ENCODE results near the gene TMEM255B.
"Not testable (repeated sequence)": the region's sequence is repeated elsewhere in the genome, so short reads cannot be mapped to it uniquely, and the experiment has no call there.

Gene TMEM255B

DNA sequence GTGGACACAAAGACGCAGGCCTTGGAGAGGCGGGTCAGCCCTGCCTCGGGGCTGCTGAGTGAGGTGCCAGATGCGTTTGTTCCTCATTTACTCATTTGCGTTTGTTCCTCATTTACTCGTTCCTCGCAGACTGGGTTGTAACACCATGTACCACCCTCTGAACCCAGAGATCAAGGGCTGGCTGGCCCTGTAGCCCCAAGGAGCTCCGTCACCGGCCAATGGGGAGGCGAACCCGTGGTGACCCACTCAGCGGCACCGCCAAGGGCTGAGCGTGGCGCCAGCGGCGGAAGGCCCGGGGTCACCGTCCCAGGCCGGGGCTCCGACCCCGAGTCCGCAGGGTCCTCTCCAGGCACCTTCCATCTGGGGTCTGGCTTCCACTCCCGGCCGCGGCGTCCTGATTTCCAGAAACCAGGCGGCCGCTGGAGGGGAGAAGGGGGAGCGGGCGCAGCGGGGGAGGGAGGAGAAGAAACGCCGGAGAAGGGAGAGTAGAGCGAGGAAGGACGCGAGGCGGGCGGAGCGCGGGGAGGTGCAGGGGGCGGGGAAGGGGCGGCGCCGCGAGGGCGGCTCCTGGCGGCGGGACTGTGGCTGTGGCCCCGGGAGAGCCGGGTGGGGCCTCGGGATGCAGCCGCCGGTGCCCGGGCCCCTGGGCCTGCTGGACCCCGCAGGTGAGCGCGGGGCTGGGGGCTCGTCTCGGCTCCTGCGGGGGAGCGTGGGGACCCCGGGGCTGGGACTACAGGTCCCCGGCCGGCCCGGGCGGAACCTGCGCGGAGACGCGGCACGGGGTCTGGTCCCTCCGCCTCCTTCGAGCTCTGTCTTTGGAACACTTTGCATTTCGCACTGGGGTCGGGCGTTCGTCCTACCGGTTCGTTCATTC is at the start of gene TMEM255B:
TSS of gene TMEM255B (plus strand) at position 576 of the 874 bp plus-strand sequence. CDS start at position 620, 44 bp downstream.
- peak; percentile 98 for DNase-seq (ENCODE audit: low spot score)

DNA sequence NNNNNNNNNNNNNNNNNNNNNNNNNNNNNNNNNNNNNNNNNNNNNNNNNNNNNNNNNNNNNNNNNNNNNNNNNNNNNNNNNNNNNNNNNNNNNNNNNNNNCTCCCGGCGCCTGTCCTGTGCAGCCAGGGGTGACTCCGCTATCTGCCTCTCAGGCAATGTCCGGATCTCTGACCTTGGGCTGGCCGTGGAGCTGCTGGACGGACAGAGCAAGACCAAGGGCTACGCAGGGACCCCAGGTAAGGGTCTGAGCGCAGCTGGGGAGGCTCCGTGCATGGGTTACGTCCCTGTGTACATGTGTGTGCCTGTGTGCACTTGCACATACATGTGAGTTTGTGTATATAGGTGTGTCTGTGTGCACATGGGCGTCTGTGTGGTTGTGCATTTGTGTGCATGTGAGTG is 36.1 kb upstream of the TMEM255B start:
- no peak for DNase-seq (ENCODE audit: low spot score)

DNA sequence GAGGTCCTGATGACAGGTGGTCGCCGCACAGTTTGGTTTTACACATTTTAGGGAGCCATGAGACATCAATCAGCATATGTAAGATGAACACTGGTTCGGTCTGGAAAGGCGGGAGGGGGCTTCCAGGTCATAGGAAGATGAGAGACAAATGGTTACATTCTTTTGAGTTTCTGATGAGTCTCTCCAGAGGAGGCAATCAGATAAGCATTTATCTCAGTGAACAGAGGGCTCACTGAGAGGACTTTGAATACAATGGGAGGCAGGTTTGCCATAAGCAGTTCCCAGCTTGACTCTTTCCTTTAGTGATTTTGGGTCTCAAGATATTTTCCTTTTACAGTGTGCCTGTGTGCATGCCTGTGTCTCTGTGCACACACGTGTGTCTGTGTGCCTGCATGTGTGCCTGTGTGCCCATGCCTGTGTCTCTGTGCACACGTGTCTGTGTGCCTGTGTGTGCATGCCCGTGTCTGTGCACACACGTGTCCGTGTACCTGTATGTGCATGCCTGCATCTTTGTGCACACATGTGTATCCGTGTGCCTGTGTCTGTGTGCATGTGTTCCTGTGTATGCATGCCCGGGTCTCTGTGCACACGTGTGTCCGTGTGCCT is 35.5 kb upstream of the TMEM255B start:
- no peak for DNase-seq (ENCODE audit: low spot score)

DNA sequence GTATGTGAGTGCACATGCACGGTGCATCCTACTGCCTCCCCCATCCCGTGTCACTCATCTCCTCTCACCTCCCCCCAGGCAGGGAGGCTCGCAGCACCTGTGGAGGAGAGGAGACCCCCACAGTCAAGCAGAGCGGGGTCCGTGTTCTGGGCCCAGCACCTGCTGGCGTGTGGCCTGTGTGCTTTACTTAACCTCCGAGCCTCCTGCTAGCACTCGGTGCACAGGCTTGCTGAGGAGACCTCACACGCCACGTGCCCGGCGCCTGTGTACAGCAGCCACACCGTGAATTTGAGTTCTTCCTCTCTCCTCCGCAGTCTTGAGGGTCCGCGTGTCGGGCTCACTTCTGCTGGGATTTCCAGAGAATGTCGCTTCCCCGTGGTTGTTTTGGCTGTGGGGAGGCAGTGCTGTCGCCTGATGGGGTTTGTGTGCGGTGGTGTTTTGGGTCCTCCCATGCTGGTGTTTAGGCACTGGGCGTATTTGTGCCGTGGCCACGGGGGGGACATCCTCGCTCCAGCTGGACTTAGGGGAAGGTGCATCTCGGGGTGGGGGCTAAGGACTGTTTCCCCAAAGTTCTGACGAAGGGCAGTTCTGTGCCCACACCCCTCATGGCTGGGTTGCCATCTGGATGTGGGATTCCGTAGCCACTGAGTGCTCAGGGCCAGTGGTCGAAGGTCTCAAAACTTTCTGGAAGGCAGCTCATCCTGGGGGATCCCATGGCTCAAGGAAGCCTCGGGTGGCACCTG is 34.8 kb upstream of the TMEM255B start:
- no peak for DNase-seq (ENCODE audit: low spot score)

DNA sequence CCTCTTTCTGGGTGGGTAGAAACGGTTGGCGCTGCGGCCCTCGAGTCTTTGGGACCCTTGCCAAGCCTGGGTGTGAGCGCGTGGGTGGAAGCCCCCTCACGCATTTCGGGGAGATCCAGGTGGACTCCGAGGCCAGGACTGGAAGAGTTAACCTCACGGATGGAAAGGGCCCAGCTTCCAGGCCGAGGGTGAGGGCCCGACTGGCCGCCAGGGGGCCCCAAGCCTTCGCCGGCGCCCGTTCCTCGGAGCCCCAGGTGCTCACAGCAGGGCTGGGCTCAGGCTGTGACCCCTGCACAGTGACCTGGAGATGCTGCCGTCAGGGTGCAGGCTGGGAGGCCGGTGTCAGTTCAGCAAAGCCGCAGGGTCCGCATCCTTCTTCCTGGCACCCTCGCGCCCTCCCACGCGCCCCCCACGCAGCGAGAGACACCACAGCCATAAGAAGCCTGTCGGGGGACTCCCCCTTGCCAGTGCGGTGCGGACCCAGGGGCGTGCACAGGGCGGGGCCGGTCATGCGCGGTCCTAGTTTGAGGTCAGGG is 34.2 kb upstream of the TMEM255B start:
- peak; percentile 79 for DNase-seq (ENCODE audit: low spot score)

DNA sequence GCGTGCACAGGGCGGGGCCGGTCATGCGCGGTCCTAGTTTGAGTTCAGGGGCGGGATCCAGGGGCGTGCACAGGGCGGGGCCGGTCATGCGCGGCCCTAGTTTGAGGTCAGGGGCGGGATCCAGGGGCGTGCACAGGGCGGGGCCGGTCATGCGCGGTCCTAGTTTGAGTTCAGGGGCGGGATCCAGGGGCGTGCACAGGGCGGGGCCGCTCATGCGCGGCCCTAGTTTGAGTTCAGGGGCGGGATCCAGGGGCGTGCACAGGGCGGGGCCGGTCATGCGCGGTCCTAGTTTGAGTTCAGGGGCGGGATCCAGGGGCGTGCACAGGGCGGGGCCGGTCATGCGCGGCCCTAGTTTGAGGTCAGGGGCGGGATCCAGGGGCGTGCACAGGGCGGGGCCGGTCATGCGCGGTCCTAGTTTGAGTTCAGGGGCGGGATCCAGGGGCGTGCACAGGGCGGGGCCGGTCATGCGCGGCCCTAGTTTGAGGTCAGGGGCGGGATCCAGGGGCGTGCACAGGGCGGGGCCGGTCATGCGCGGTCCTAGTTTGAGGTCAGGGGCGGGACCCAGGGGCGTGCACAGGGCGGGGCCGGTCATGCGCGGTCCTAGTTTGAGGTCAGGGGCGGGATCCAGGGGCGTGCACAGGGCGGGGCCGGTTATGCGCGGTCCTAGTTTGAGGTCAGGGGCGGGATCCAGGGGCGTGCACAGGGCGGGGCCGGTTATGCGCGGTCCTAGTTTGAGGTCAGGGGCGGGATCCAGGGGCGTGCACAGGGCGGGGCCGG is 33.5 kb upstream of the TMEM255B start:
- not testable (repeated sequence) for DNase-seq (ENCODE audit: low spot score)

DNA sequence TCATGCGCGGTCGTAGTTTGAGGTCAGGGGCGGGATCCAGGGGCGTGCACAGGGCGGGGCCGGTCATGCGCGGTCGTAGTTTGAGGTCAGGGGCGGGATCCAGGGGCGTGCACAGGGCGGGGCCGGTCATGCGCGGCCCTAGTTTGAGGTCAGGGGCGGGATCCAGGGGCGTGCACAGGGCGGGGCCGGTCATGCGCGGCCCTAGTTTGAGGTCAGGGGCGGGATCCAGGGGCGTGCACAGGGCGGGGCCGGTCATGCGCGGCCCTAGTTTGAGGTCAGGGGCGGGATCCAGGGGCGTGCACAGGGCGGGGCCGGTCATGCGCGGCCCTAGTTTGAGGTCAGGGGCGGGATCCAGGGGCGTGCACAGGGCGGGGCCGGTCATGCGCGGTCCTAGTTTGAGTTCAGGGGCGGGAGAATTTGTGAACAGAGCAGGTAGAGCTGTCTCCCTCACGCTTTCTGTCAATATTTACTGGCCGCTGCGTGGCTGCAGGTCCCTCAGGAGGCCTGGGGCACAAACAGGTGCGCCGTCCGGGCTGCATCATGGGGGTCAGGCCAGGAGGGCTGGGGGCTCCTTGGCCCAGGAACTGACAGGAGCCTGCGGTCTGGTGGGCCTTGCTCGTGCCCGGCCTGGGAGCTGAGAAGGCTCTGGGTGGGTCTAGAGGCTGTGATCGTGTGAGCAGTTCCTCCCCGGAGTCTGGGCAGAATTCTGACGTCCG is 32.8 kb upstream of the TMEM255B start:
- DNase-seq (ENCODE audit: low spot score), result not testable (repeated sequence)

DNA sequence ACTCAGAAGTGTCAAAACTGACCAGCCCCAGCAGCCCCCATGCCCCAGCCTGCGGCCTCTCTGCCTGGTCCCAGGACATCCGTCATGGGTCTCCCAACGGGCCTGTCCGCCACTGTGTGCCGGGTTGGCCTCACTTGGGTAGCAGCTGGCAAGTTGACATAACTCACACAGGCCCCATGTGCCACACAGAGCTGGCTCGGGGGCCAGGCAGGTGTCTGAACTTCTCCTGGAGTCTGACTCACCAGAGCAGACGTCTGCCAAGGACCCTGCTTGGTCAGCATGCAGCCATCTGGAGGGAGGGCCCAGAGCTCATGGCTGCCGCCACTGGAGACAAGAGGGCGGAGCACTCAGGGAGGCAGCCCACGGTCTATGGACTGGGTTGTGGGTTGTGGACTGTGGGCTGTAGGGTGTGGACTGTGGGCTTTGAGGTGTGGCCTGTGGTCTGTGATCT is 32.0 kb upstream of the TMEM255B start:
- DNase-seq (ENCODE audit: low spot score), result no peak

DNA sequence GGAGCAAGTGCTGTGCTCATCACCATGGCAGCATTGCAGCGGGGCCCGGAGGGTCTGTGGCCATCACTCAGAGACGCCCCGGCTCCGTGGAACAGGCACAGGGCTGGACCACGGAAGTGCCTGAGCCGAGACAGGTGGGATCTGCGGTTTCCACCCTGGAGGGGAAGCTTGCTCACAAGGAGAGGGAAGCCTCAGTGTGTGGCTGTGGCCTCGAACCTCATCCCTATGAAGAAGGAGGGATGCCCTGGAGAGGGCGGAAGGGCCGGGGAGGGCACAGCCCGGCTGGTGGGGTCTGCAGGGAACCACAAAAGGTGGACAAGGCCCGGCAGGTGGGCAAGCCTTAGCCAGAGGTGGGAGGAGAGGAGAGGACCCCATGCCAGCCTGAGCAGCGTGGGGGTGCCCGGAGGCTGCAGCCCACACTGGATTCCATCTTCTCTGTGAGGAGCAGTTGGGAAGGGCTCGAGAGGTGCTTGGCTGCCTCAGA is 30.4 kb upstream of the TMEM255B start:
- no peak for DNase-seq (ENCODE audit: low spot score)

DNA sequence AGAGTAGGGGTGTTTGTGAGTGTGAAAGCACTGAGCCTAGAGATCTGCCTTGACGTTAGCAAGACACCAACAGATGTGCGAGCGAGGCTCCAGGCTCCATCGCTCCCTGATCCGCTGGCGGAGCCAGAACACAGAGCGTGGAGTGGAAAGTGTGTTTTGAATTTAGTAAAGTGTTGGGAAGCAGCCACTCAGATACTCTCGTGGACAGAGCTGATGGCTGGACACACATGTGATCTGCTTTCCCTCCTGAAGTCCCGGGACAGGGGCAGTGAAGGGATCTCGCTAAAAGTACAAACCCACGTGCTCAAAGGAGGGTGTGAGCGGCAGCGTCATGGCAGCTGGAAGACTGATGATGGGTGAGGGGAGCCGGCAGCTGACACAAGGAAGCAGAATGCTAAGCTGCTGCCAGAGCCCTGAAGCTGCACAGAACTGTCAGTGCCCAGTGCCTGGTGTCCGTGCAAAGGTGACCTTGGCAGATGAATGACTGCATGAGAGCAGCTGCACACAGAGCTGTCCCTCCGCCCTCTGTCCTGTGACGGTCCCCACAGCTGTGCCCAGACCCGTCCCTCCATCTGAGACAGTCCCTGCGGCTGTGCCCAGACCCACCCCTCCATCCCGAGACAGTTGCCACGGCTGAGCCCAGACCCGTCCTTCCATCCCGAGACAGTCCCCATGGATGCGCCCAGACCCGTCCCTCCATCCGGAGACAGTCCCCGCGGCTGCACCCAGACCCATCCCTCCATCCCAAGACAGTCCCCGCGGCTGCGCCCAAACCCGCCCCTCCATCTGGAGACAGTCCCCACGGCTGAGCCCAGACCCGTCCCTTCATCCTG is 29.6 kb upstream of the TMEM255B start:
- DNase-seq (ENCODE audit: low spot score), result peak; percentile 68

DNA sequence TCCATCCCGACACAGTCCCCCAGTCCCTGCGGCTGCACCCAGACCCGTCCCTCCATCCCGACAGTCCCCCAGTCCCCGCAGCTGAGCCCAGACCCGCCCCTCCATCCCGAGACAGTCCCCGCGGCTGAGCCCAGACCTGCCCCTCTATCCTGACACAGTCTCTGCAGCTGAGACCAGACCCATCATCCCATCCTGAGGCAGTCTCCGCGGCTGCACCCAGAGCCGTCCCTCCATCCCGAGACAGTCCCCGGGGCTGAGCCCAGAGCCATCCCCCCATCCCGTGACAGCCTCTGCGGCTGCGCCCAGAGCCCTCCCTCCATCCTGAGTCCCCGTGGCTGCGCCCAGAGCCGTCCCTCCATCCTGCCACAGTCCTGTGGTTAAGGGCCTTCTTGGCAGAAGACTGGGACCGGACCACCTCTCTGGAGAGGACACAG is 28.8 kb upstream of the TMEM255B start:
- DNase-seq (ENCODE audit: low spot score), result no peak

DNA sequence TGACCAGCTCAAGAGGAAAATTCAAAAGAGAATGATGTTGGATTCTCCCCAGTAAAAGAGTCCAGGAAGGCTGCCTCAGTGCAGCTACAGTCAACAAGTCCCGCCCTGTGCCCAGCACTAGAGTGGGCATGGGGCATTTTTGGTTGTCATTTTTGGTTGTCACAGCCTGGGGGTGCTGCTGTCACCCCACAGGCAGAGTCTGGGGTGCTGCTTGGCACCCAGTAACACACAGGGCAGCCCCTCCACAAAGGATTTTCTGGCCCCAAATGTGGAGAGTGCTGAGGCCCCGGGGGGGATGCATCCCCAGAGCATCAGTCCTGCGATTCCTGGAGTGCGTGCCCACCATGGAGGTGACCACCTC is 28.2 kb upstream of the TMEM255B start:
- DNase-seq (ENCODE audit: low spot score), result no peak

DNA sequence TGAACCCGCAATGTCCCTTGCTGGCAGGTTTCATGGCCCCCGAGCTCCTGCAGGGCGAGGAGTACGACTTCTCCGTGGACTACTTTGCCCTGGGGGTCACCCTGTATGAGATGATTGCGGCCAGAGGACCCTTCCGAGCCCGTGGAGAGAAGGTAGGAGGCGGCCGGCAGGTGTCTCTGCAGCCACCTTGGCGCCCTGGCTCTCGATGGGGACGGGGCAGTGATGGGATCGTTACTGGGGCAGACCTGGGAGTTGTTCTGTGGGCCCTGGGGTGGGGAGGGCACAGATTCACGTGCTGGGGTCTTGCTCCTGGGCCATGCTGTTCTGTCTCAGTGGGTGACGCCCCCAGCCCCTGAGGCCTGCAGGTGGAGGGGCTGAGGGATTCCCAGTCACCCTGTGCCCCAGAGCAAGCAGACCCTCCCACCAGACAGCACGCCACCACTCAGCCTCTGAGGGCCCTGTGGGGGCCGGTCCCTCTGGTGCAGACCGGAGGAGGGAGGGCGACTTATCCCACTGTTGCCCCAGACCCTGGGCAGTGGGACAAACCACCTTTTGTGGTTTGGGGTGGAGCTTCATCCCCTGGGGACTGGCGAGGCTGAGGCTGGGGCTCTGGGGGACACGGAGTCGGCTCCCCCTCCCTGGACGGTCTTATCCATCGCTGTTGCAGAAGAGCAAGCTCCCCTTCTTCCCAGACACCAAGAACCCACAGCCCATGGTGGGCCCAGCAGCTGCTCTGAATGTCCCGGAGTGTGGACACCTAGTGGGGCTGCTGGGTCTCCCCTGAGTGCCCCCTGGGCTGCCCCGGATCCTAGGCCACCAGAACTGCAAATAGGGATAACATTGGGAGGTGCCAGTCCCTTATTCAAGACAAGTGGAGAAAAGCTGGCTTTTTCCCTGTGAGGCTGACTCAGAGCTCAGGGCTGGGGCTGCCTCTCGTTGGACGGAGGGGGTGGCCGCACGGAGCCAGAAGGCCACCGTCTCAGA is 27.5 kb upstream of the TMEM255B start:
- no peak for DNase-seq (ENCODE audit: low spot score)

DNA sequence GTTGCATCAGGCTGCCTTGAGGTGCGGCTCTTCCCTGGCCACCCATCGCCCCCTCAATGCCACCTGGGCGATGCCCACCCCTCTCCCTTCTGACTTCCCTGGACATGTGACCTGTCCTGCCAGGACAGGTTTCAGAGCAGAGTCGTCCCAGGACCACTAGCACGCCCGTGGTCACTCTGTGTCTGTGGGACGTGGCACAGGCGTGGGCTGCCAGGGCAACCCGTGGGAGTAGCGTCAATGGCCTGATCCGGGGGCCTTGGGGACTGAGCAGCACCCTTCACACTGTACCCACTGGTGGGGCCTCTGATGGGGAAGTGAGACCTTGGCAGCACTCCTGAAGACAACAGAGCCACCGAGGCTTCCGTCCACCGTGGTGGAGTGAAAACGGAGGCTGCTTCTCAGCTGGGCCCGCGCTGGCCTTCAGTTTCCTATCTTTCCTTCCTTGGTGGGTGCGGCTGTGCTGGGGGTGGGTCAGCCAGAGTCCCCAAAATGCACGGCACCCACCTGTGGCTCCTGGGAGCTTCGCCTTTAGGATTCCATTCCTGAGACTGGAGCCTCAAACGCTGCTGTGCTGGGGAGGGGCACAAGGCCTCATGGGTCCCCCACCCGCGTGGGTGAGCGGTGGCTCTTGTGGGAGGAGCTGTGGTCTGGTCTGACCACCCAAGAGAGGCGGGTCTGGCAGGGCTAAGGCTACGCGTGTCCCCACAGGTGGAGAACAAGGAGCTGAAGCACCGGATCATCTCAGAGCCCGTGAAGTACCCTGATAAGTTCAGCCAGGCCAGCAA is 26.7 kb upstream of the TMEM255B start:
- no peak for DNase-seq (ENCODE audit: low spot score)

DNA sequence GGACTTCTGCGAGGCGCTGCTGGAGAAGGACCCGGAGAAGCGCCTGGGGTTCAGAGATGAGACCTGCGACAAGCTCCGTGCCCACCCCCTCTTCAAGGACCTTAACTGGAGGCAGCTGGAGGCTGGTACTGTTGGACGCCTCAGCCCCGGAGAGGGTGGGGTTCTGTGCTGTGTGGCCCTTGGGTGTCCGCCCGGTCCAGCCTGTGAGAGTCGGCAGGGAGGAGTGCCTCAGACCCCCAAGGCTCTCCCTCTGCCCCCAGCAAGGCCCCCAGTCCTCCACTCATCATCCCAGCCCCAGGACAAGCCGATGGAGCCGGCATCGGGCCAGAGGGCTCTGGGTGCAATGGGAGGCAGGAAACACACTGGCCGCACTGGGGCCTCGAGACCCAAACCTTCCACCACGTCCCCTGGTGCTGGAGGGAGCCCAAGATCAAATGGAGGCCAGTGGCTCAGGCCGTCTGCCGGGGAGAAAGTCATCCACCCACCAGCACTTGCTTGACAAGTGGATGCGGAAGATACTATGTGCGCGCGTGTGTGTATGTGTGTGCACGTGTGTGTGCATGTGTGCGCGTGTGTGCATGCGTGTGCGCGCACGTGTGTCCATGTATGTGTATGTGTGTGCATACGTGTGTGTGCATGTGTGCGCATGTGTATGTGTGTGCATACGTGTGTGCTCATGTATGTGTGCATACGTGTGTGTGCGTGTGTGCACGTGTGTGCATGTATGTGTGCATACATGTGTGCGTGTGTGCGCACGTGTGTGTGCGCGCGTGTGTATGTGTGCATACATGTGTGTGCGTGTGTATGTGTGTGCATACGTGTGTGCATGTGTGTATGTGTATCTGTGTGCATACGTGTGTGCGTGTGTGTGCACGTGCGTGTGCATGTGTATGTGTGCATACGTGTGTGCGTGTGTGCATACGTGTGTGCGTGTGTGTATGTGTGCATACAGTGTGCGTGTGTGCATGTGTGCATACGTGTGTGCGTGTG is 25.8 kb upstream of the TMEM255B start:
- DNase-seq (ENCODE audit: low spot score), result no peak

DNA sequence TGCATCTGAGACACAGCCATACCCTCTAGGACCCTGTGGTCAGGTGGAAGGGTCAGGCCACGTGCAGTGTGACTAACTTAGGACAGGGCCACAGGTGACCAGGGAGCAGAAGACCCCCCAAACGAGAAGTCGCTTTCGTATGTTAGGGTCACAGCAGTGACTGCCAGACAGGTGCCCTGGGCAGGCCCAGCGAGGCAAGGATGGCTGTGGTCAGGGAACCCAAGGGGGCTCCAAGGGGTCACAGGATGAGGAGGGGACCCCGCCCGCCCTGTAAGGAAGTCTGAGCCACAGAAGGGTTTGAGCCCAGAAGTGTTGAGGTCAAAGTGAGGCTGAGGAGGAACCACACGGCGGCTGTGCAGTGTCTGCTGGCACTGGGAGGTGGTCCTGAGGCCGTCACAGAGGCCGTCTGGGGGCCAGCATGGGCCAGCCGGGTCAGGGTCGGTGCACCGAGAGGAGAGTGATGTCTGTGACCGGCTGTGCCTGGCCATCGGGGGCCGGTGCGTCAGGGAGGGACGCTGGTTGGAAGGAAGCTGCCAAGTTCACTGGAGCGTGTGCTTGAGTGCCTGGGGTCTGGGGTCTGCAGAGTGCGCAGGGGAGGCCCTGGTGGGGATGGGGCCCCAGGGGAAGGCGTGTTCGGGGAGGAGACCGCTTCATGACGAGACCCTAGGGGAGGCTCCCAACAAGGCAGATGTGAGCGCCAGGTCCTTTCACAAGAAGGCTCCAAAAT is 24.8 kb upstream of the TMEM255B start:
- no peak for DNase-seq (ENCODE audit: low spot score)

Measured in AG08396 (cell line).